Head of caudate nucleus (tissue), 42 donors: ENCODE data around the gene EIF4E2.

ENCODE experiments used
- DNase-seq, 42 donors: peaks; one replicate each; pipeline versions ENCODE4 v3.0.0 to v3.0.0-alpha.2; 2020 to 2021; ENCODE audit warnings: mixed read lengths in 7 of 42
- intact Hi-C: fragments of 100-400 bp; cut with DNase I; formaldehyde crosslinking; loops from one replicate; pipeline ENCODE4 v1.15.0; 2022

Gene EIF4E2, protein sequence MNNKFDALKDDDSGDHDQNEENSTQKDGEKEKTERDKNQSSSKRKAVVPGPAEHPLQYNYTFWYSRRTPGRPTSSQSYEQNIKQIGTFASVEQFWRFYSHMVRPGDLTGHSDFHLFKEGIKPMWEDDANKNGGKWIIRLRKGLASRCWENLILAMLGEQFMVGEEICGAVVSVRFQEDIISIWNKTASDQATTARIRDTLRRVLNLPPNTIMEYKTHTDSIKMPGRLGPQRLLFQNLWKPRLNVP

DNA sequence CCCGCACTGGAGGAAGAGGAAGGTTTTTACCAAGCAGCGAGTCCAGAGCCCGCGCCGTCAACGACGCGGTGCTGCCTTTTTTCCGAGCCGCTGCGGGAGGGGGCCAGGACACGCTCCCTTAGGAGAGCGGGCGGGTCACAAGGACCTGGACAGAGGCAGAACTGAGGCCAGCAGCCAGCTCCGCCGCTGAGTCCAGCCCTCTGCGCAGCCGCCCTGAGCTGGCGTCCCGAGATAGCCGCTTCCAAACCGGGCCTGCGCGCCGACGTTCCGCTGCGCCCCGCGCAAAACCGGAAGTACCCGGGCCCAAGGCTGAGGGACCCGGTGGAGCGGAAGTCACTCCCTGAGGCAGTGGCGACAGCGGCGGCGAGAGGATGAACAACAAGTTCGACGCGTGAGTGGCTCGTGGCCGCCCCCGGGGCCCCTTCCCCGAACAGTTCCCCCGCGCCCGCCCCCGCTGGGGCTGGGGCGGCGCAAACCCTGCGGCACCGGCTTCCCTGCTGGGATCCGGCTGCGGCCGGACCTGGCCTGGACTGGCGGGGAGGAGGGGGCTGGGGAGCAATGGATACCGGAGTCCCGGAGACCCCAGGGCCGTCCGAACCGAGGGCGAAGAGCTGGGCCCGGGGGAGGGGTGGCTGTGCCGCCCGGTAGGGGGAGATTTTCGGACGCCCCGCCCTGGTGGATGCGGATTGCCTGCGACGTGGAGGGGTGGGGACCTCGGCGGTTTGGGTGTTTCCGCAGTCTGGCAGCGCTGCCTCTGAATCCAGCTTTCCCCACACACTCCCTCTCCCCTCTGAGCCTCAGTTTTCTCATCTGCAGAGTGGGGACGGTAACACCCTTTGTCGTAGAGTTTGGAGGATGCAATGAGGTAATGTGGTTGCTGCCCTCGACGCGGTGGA is at the start of gene EIF4E2, which contains the start of gene TIGD1:
EIF4E2 (plus strand) TSS at position 336 of the 896 bp plus-strand sequence; CDS start at position 372, 36 bp downstream.
TIGD1 (minus strand) TSS at position 204 of the 896 bp plus-strand sequence. CDS start 675 bp downstream, outside the sequence.
- intact Hi-C loops = no loop called here
- DNase-seq = peak; percentile 86 to 98 (median 95)

DNA sequence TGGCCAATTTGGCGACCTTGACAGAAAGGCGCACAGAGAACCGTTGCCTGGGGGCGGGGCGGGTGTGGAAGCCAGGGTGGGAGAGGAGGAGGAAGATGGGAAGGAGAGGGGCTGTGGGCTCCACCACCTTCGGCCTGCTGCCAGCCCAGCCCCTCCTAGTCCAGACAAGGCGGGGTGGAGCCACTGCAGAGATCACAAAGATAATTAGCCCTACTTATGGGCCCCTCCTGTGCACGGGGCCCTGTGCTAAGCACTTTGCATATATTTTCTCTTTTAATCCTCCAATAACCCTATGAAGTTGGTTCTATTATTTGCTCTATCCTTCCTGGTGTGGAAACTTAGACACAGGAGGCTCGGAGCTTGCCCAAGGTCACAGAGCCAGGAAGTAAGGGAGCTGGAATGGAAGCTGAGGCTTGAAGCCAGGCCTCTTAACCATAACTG is 49.1 kb upstream of the EIF4E2 start:
- intact Hi-C loops = no loop called here
- no peak for DNase-seq

DNA sequence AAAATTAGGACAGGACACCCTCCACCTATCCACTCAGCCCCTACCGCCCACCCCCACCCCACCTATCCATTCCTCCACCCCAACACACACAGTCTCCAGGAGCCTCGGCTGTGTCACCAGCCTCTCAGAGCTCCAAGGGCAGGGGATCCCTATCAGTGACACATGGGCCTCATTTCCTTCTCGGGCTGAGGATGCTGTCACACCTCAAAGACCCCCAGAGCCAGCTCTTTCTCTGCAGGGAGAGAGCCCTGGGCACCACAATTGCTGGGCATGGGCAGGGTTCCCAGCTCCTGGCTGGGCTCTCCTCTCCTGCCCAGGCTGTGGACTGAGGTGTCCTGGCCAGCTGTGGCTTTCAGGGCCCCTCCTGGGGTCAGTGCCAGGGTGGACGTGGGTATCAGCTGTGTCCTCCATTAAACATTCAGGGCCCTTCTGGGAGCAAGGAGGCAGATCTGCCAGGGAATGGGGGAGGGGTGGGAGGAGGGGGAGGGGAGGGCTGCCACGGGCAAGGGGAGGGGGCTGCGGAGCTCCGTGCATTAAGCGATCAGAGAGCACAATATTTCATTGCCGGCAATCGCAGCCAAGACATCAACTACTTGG is 48.6 kb upstream of the EIF4E2 start:
- no peak for DNase-seq
- intact Hi-C loops = no loop called here

DNA sequence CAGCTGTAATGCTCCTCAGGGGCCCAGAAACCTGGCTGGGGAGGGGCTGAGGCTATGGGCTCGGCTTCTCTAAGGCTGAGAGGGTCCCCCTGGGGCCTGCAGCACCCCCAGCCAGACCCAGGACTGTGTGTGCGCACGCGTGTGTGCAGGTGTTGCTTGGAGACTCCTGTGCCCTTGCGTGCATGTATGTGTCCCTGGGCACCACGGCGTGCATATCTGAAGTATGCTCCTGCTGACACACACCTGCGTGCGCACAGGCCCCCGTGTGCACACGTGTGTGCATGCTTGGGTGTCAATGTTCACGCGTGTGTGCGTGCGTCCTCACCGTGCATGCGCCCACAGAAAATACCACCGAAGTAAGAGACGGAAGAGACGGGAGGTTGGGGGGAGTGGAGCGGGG is 48.0 kb upstream of the EIF4E2 start:
- DNase-seq = no peak

DNA sequence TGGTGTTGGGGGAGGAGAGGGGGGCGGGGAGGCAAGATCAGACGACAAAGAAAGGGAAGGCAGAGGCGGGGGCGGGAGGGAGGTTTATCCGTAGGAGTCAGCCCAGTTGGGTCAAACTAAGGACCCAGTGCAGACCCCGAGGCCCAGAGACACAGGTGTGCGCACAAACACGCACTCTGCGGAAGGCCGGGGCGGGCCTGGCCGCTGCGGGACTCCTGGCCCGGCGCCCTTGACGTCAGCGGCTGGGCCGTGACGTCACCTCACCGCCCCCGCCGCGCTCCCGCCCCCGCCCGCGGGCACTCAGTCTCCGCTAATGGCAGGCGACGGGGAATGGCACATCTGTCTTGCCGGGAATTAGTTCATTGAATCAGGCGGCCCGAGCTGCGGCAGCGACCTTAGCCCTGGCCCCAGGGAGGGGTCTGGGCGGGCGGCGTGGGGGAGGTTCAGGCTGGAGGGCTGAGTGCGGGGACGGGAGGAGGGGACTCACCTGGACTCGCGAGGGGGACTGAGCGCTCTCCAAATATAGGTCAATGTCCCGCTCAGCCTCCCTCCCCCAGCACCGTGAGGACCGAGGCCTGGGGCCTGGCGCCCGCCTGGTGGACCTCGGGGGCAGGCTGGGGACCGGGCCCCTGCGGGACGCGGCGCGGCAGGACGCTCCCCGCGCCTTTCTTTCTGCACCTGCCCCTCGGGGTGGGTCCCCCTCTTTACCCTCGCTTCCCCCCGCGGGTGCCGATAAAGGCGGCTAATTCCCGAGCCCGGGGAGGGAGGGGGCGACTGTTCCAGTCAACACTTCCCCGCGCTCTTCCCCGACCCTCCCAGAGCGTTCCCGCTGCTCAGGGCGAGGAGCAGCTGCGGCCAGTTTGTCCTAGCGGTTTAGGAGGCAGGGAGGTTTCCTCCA is 47.3 kb upstream of the EIF4E2 start:
- intact Hi-C loops = no loop called here
- peak in 38 of 42 donors; percentile 14 to 77 (median 43) for DNase-seq

More for the DNA sequence above, 48.0 kb upstream of the EIF4E2 start:
- intact Hi-C loops = no loop called here

DNA sequence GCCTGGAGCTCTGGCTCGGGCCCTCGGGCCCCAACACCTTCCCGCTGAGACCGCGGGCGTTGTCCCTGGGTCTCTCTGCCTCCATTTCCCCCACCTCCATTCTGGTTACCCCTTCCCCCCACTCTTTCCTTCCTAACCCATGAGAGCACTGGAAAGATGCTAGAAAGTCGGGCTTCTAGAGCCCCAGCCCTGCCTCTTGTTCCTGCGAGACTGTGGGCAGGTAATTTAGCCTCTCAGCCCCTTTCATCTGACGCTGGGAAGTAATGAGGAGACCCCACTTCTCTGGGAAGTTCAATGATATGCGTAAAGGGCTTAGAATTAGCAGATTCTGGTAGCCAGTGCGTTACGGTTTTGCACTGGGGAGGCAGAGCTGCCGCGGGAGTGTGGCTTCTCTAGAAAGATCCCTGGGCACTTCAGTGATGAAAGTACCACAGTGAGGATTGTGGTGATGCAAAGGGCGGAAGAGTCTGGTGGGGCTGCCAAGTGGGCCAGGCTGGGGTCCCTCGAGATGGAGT is 46.6 kb upstream of the EIF4E2 start:
- intact Hi-C loops = no loop called here

DNA sequence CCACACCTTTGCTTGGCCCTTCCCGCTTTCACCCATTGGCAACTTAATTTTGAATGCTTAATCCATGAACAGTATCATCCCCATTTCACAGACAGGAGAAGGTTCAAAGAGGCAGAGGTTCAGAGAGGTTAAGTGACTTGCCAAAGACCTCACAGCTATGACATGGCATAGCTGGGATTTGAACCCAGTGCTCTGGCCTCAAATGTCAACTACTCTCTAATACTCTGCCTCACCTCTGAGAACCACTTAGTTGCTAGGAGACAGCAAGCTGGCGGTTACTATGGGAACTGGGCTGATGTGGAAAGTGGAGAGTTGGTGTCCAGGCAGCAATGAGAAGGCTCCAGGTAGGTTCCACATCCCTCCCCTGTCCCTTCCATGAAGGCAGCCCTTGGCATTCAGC is 46.1 kb upstream of the EIF4E2 start:
- intact Hi-C loops = no loop called here
- DNase-seq = peak in 3 of 42 donors; percentile 26 to 57 (median 35)

More for the DNA sequence above, 46.6 kb upstream of the EIF4E2 start:
- no peak for DNase-seq

DNA sequence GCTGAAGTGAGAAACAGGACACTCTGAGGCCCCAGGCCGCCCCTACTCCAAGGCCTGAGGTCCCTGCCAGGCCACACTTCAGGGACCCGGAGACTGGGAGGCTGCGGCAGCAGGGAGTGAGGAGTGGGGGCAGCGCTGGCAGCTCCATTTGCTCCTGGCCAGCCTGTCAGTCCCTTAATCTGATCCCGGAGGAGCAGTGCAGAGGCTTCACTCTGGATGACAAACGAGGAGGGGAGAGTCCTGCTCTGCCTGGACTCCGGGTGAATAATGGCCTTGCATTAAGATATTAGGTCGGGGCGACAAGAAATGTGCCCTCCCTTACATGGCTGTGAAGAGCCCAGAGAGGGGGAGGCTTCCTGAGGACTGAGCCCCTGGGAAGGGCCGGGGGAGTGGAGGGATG is 44.6 kb upstream of the EIF4E2 start:
- intact Hi-C loops = no loop called here
- DNase-seq = no peak

DNA sequence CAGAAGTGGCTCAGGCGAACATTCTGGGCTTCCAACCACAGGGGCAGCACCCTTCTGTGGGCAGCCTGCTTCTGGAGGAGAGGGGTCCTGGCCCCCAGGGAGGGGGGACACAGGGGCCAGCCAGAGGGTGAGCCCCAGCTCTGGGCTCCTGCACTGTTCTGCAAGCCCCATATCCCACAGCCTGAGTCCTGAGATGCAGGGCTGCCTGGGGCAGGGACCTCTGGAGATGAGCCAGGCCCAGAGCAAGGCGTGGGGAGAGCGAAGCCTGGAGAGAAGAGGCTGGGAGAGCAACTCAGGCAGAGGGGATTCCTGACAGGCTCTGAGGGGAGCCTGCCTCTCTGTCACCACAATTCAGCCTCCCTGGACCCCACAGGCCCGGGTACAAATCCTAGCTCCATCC is 43.8 kb upstream of the EIF4E2 start:
- intact Hi-C loops = no loop called here

DNA sequence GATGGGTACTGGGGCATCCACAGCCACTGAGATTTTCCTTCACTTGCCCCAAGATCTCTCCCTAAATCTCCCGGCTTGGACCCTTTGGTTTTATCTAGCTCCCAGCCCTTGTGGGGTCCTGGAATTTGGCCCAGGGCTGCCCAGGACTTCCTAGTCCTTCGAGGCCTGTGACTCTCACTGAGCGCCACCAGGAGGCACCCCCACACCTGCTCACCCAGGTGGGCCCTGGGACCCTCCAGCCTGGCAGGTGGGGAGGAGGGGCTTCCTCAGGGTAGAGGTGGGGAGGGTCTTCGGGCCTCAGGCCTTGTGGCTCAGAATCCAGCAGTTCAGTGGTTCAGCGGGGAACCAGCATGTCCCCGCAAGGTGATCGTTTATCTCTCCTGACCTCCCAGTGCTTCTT is 42.2 kb upstream of the EIF4E2 start:
- no peak for DNase-seq
- intact Hi-C loops = no loop called here

More for the DNA sequence above, 43.8 kb upstream of the EIF4E2 start:
- DNase-seq = no peak

DNA sequence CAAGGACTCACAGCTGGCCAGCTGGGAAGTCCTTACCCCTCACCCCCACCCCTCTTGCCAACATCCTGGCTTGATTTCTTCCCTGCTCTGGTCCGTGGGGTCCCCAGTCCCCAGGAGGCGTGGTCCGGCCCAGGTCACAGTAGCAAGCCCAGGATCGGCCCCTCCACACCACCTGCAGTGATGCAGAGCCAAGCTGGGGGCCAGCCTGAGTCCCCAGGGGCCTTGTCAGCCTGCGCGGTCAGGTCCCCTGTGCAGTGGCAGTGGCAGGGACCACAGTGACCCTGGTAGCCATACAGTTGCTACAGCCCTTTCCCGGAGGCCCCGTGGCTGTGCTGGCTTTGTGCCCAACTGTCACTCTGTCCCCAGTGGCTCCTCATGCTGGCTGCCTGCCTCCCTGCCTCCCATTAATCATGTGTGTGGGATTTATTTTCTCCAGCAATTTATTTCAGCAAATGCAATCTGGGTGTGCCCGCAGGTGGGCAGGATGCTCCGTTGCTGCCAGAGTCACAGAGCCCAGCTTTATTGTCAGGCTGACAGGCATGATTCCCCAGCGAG is 39.1 kb upstream of the EIF4E2 start:
- peak in 23 of 42 donors; percentile 11 to 66 (median 37) for DNase-seq
- intact Hi-C loops = no loop called here

DNA sequence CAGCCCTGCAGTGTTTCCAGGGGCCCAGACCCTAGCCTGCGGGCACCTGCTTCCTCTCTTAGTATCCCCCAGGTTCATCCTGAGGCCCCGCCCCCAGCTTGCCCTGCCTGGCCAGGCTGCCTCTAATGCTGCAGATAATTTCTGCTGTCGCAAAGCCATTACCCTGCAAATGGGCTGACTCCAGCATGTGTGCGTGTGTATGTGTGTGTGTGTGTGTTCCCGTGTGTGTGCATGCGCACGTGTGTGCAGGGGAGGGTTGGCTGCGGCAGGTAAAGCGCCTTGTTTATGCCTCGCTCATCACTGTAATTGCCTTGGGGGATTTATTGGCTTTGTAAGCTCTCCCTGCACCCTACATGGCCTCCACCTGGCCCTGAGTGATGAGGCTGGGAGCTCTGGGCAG is 37.9 kb upstream of the EIF4E2 start:
- no peak for DNase-seq
- intact Hi-C loops = no loop called here

DNA sequence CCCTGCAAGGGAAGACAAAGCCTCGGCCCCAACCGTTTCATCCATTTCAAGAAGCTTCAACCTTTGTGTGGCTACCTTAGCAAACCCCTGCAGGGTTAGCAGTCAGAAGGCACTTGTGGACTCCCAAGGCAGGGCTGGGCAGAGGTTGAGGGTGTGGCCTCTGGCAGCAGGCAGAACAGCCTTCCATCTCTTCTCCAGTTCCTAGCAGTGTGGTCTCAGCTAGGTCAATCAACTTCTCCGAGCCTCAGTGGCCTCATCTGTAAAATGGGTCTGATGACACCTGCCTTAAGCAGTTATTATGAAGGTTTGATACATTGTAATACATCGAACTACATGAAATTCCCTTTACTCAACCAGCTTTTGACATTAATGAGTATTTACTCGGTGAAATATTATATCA is 37.1 kb upstream of the EIF4E2 start:
- intact Hi-C loops = no loop called here
- DNase-seq = no peak

DNA sequence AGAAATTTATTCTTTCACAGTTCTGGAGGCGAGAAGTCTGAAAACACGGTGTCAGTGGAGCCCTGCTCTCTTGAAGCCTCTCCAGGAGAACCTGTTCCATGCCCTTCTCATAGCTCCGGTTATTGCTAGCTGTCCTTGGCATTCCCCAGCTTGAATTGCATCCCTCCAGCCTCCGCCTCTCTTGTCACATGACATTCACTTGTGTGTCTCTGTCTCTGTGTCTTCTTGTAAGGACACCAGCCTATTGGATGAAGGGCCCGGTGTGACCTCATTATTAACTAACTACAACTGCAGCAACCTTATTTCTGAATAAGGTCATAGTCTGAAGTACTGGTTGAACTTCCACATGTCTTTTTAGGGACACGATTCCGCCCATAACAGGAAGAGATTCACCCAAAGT is 34.9 kb upstream of the EIF4E2 start:
- no peak for DNase-seq
- intact Hi-C loops = no loop called here

DNA sequence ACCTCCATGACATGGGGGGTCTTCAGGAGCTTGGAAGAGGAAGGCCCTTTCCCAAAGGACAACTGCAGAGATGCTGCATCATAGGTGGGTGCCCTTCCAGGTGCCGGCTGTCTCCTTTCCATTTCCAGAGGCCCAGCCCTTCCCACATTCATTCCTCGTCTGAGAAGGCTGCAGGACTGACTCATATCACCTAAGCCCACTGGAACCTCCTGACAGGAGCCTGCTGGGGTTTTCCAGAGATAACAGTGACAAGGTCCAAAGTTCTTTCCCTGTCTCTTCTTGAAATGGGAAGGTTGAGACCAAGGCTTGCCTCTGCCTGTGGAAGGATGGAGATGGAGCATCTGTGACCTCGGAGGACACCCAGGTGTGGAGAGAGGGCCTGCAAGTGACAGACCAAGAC is 33.9 kb upstream of the EIF4E2 start:
- intact Hi-C loops = no loop called here
- DNase-seq = no peak

DNA sequence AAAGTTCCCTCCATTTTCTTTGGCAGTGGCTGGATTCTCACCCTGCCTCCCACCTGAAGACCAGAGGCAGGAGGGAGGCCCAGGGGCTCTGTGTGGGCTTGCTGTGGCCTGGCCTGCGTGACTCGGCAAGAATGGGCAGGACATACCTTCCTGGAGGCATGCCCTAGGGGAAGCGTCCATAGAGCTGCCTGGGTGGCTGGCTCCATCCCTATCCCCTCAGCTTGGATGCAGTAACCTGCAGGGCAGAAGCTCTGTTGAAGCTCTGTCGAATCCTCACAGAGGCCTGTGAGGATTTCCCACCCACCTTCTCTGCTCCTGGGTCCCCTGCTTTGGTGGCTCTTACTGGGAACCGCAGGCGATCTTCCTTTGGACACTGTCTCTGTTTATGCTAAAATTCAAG is 31.6 kb upstream of the EIF4E2 start:
- intact Hi-C loops = loop anchor here (2.0 kb wide), 1 partner anchor 72 kb away; no protein-coding TSS in a partner anchor
- DNase-seq = no peak

DNA sequence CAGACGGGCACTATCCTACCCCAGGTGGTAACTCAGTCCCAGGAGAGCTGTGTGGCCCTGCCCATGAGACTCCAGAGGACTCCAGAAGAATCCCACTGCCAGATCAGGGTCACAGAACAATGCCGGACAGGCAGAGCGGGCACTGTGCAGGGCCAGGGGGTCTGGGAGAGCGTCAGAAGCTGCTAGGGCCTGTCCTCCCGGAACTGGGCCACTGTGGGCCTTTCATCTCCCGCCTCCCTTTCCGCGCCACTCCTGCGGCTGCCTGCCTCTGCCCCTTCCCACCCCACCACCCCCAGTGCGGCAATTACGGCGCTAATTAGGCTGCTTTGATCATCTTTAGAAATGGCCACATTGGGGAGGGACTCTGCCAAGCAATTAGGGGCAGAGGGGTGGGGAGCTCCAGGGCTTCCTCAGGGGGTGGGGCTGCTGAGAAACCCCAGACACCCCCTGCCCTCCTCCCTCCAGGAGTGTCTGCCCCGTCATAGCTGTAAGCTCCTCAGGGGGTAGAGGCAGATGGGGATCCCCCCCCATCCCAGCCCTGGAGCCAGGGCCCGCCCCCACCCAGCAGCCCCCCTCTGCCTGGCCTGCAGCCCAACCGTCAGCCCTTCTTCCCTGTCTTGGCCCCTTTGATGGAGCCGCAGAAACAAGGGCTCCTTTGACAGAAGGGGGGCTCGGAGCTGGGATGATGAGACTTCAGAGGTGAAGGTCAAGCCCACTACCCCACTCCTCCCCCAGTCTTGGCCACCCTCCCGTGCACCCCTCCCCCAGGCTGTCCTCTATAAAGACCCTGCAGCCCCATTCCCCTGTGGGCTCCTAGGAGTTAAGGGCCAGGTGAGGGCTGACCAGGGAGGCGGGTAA is 30.7 kb upstream of the EIF4E2 start, which contains the start of gene PRSS56:
PRSS56 (plus strand) TSS at position 808 of the 858 bp plus-strand sequence. CDS start 211 bp downstream, outside the sequence.
- DNase-seq = no peak
- intact Hi-C loops = loop anchor here (2.0 to 10.0 kb wide), 2 partner anchors 73 to 615 kb away; no protein-coding TSS in a partner anchor
